22Rv1 (cell line): ENCODE measurements around the gene TRMT61B.

ENCODE experiments used
- H3K27ac ChIP-seq: fragments of 450-650 bp; 2 replicates; pipeline ENCODE4 v1.5.1; 2017
- ZFX ChIP-seq: fragments of 450-650 bp; IDR thresholded peaks from 2 replicates; pipeline ENCODE4 v1.6.1; 2017; ENCODE audit warnings: antibody characterized with exemption, borderline replicate concordance
- TF ChIP-seq, protein P1 (sequence below): fragments of 450-650 bp; IDR thresholded peaks from 2 replicates; pipeline ENCODE4 v1.5.1; 2017; ENCODE audit warnings: mild to moderate bottlenecking

Gene TRMT61B

GRCh38 chr2:28868611-28869010, 1.5 kb downstream of the TRMT61B start:
- TF ChIP-seq ZFX: no peak
- TF ChIP-seq, protein P1, sequence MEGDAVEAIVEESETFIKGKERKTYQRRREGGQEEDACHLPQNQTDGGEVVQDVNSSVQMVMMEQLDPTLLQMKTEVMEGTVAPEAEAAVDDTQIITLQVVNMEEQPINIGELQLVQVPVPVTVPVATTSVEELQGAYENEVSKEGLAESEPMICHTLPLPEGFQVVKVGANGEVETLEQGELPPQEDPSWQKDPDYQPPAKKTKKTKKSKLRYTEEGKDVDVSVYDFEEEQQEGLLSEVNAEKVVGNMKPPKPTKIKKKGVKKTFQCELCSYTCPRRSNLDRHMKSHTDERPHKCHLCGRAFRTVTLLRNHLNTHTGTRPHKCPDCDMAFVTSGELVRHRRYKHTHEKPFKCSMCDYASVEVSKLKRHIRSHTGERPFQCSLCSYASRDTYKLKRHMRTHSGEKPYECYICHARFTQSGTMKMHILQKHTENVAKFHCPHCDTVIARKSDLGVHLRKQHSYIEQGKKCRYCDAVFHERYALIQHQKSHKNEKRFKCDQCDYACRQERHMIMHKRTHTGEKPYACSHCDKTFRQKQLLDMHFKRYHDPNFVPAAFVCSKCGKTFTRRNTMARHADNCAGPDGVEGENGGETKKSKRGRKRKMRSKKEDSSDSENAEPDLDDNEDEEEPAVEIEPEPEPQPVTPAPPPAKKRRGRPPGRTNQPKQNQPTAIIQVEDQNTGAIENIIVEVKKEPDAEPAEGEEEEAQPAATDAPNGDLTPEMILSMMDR: no peak
- no peak overlapping the region for H3K27ac ChIP-seq

DNA sequence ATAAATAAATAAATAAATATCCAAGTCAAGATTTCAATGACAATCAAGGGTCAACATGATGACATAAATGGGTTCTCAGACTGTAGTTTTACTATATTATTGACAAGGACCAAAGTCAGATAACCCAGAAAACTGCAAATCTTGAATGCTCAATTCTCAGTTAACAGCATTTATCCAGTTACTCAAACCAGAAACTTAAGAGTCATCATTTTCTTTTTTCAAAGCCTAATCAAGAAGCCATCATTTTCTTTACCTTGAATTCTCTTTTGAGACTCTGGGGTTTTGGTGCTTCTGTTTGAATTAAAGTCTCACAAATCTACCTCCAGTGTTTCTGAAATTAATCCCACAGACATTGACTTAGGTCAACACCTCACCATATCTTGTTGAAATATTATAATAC, 14.1 kb downstream of the TRMT61B start:
- no peak overlapping the region for H3K27ac ChIP-seq

DNA sequence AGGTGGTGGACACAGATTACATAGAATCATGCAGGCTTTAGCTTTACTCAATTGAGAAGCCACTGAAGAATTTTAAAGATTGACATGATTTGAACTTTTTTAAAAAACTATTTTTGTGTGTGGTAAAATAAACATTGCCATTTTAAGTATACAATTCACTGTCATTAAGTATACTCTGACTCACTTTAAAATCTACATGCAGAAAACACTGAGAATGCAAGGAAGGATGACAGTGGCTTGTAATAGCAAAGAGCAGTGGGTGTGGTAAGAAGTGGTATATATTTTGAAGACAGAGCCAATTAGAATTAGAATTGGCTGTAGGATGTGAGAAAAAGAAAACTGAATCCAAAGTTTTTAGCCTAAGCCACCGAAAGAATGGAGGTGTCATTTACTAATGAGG, 14.9 kb downstream of the TRMT61B start:
- TF ChIP-seq, protein P1: no peak
- no peak for TF ChIP-seq ZFX
- no peak overlapping the region for H3K27ac ChIP-seq

More for the DNA sequence above, 14.1 kb downstream of the TRMT61B start:
- TF ChIP-seq, protein P1: no peak
- no peak for TF ChIP-seq ZFX

- no peak overlapping the region for H3K27ac ChIP-seq
- no peak for TF ChIP-seq ZFX
- TF ChIP-seq, protein P1: no peak
These were observed 28.1 kb downstream of the TRMT61B start for GRCh38 chr2:28842042-28842441.

GRCh38 chr2:28838971-28839370, 31.1 kb downstream of the TRMT61B start:
- H3K27ac ChIP-seq: no peak overlapping the region
- no peak for TF ChIP-seq ZFX
- TF ChIP-seq, protein P1: no peak

DNA sequence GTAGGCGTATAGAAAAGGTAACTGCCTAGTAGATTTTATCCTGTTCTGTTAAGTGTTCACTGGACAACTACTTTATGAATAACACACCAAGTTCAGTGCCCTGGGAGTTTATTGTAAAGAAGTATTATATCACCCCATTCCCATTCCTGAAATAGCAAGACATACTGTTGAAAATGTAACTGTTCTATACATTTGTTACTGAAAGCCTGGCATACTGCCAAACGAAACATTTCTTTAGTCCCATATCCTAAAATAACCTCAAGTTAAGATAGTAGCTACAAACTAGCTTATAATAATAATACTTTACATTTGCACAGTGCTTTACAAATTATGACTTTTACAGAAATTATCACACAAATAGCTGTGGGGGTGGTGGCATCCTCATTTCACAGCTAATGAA, 34.3 kb downstream of the TRMT61B start:
- H3K27ac ChIP-seq: no peak overlapping the region
- no peak for TF ChIP-seq ZFX
- TF ChIP-seq, protein P1: no peak

GRCh38 chr2:28833740-28834470, 36.2 kb downstream of the TRMT61B start:
- no peak overlapping the region for H3K27ac ChIP-seq
- no peak for TF ChIP-seq ZFX
- TF ChIP-seq, protein P1: no peak
